22Rv1 (cell line): ENCODE results near the gene TSPAN12.
"Not testable (repeated sequence)": the region's sequence is repeated elsewhere in the genome, so short reads cannot be mapped to it uniquely, and the experiment has no call there.

Experiments used
- H3K27ac ChIP-seq: fragments of 450-650 bp; 2 replicates; pipeline ENCODE4 v1.5.1; 2017
- CTCF ChIP-seq: fragments of 450-650 bp; IDR thresholded peaks from 2 replicates; pipeline ENCODE4 v1.5.1; 2017; ENCODE audit warnings: mild to moderate bottlenecking
- ZFX ChIP-seq: fragments of 450-650 bp; IDR thresholded peaks from 2 replicates; pipeline ENCODE4 v1.6.1; 2017; ENCODE audit warnings: antibody characterized with exemption, borderline replicate concordance

TSPAN12 gene

GRCh38 chr7:120792861-120793130, 65.1 kb downstream of the TSPAN12 start:
- no peak for TF ChIP-seq ZFX
- no peak for TF ChIP-seq CTCF
- no peak overlapping the region for H3K27ac ChIP-seq

DNA sequence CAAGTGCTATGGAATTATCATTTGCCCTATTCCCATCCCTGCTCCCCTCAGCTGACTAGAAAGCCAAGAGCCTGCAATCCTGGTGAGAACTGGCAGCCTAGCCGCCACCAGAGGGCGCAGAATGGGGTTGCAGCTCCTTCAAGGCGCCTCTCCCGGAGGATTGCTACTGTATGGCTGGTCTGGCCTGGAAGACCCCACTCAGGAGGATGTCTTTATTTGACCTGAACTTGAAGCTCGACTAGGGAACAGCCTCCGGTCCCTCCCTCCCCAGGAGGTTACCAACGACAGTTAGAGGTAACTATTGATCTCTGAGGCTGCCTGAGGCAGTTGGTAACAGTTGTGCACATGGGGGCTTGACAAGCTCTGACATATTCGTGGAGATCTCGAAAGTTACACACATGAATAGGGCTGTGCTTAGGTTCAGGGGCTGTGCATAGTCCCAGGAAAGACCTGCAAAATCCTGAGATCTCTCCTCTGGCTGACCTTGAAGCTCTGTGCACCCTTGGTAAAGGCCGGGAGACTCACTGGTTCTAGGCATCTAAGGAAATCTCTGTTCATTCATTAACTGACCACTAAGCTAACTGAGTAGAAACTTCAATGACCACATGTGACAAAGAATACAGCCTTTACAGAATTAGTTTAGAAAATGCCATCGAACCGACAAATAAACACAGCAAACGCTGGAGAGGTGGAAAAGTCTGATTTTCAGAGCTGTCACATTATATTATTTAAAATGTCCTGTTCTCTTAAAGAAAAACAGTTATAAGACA, 65.7 kb downstream of the TSPAN12 start:
- TF ChIP-seq ZFX (no peak), CTCF (peak; percentile 100)
- H3K27ac ChIP-seq: no peak overlapping the region

GRCh38 chr7:120785095-120785494, 72.8 kb downstream of the TSPAN12 start:
- TF ChIP-seq CTCF (no peak), ZFX (no peak)

GRCh38 chr7:120783721-120784120, 74.2 kb downstream of the TSPAN12 start:
- TF ChIP-seq ZFX (no peak), CTCF (no peak)
- no peak overlapping the region for H3K27ac ChIP-seq

More at GRCh38 chr7:120785095-120785494, 72.8 kb downstream of the TSPAN12 start:
- no peak overlapping the region for H3K27ac ChIP-seq

GRCh38 chr7:120783273-120783672, 74.7 kb downstream of the TSPAN12 start:
- H3K27ac ChIP-seq: no peak overlapping the region
- TF ChIP-seq CTCF: no peak
- TF ChIP-seq ZFX: no peak

- H3K27ac ChIP-seq: not testable (repeated sequence)
Measured at GRCh38 chr7:120781924-120782323, 76.0 kb downstream of the TSPAN12 start.

GRCh38 chr7:120780938-120781337, 77.0 kb downstream of the TSPAN12 start:
- TF ChIP-seq CTCF (no peak), ZFX (no peak)
- H3K27ac ChIP-seq: no peak overlapping the region

DNA sequence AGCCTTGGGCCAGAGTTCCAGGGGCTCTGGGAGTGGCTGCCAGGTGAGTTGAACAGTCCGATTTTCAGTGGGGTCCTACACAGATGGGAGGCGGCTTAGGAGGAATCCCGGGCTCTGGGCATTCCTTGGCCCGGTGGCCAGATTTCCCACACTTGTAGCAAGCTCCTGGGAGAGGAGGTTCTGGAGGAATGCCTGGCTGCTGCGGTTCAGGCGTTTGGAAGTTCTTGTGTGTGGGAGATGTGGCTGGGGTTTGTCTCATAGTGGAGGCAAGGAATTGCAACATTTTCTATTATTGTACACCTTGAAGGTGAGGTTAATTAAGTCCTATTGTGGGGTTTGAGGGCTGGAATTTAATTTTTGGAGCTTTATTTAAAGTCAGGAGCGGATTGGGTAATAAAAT, 77.5 kb downstream of the TSPAN12 start:
- not testable (repeated sequence) for H3K27ac ChIP-seq

DNA sequence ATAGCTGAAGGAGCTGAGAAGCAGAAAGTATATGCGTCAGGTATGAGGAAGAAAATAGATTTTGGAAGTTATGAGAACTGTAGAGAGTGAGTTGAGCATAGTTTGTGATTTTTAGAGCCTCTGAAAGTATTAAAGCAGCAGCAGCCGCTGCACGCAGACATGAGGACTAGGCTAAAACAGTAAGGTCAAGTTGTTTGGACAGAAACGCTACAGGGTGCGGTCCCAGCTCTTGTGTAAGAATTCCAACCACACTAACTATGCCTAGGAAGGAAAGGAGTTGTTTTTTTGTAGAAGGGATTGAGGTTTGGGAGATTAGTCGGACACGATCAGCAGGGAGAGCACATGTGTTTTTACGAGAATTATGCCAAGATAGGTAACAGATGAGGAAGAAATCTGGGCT, 78.9 kb downstream of the TSPAN12 start:
- not testable (repeated sequence) for H3K27ac ChIP-seq
